HG03159 (cell line): ENCODE results near the gene VKORC1.
A peak's percentile ranks its signal among the peaks of the same experiment; 100 is the strongest.
"Not testable (repeated sequence)": the region's sequence is repeated elsewhere in the genome, so short reads cannot be mapped to it uniquely, and the experiment has no call there.

Source experiments
- ATAC-seq: cut with Tn5 transposase; IDR thresholded peaks from one replicate; pipeline ENCODE4 v1.9.1; 2021; ENCODE audit warnings: mild to moderate bottlenecking, moderate library complexity; ENCODE audit not compliant: unreplicated experiment

VKORC1 gene

GRCh38 chr16:31108035-31108793 lies 13.6 kb upstream of the VKORC1 start, which contains the start of gene BCKDK:
TSS of gene BCKDK (plus strand) at chr16:31108386. CDS start at chr16:31109224, 838 bp downstream.
- ATAC-seq, result peak; percentile 66

DNA sequence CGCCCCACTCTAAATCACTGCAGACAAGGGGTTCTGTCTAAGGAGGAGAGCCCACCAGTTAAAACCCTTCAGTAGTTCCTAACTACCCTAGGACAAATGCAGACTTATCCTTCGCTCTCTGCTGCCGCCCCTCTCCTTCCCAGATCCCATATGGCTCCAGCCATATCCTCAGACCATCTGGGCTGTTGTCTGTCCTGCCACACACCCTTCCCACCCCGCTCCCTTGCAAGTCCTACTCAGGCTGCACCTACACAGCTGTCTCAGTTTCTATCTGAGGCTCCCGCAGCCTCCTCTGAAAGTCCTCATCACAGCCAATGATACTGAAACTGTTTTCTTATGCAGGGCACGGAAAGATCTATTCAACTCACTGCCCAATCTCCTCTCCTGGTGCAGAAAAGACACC lies 12.9 kb upstream of the VKORC1 start:
- peak; percentile 43 for ATAC-seq

DNA sequence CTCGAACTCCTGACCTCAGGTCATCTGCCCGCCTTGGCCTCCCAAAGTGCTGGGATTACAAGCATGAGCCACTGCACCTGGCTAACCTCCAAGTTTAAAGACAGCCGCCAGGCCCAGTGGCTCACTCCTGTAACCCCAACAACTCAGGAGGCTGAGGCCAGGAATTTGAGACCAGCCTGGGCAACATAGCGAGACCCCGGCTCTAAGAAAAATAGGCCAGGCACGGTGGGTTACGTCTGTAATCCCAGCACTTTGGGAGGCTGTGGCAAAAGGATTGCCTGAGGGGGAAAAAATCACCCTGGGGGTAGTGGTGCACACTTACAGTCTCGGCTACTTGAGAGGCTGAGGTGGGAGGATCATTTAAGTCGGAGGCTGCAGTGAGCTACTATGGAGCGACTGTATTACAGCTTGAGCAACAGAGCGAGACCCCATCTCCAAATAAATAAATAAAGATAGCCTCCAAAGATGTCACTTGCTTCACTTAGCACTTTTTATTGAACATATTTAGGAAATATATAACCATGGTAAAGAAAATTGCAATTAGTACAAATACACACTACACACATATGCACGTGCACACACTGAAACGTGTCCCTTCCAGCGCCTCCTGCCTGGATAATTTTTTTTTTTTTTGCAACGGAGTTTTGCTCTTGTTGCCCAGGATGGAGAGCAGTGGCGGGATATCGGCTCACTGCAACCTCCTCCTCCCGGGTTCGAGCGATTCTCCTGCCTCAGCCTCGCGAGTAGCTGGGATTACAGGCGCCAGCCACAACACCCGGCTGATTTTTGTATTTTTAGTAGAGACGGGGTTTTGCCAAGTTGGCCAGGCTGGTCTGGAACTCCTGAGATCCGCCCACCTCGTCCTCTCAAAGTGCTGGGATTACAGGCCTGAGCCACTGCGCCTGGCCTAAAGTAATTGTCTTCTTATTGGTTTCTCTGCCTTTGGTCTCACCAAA lies 12.2 kb upstream of the VKORC1 start:
- ATAC-seq, result no peak

DNA sequence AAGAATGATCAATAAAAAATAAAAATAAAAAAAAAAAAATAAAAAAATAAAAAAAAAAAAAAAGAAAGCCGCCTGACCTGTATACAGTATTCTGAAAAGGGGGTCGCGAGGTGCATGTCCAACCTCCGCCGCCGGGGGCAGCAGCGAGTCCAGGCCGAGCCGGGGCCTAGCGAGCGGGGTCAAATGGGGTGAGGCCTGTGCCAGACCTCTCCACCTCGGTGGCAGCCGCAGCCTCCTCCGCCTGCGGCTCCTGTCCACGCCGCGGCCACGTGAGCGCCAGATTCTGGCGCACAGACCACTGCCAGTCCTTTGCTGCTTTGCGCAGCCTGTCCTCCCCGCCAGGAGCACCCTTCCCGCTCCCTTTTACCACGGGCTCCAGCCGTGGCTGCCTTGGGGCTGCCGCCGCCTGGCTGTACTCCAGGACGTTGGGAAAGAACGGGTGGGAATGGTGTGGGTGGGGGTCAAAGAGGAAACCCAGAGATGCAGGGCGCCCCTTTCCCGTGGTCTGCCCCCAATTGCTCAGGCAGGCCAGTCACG lies 11.1 kb upstream of the VKORC1 start:
- ATAC-seq, result peak; percentile 61

DNA sequence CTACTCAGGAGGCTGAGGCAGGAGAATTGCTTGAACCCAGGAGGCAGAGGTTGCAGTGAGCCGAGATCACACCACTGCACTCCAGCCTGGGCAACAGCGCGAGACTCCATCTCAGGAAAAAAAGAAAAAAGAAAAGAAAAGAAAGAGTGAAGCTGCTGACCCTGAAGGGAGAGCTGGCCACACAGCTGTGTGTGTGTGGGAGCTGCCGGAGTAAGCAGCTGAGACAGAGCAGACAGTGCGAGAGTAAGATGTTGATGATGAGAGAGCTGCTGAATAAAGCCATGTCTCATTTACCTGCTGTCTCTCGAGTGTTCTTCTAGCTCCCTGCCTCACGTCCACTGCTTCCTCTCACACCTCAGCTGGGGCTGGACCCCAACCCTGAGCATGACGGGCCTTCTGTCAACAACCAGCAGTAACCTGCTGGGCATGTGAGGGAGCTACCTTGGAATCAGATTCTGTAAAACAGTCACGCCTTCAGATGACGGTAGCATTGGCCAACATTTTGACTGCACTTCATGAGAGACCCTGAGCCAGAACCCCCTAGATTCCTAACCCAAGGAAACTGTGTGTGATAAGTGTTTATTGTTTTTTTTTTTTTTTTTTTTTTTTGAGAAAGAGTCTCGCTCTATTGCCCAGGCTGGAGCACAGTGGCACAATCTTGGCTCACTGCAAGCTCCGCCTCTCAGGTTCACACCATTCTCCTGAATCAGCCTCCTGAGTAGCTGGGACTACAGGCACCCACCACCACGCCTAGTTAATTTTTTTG lies 6.5 kb upstream of the VKORC1 start:
- ATAC-seq, result not testable (repeated sequence)

- no peak for ATAC-seq
Measured at GRCh38 chr16:31099860-31100638, 5.5 kb upstream of the VKORC1 start.

- ATAC-seq, result peak; percentile 20
Measured at GRCh38 chr16:31094088-31094423, 541 bp downstream of the VKORC1 start.

GRCh38 chr16:31093132-31093703 lies 1.4 kb downstream of the VKORC1 start:
- no peak for ATAC-seq

DNA sequence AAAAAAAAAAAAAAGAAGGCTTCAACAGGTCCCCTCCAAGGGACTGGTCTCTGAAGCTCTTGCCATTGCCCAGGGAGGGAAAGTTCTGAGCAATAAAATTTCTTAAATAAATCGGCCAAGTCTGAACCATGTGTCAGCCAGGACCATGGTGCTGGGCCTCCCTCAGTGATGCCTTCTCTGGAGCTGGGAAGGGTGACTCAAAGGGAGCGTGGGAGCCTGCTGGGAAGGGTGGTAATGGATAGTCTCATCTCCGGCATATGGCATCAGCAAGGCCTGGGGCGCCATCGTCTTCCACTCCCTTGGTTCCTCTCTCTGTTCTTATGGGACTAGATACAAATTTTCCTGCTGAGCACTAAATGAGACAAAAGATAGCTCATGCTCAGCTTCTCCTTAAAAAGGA lies 2.3 kb downstream of the VKORC1 start:
- ATAC-seq, result no peak

DNA sequence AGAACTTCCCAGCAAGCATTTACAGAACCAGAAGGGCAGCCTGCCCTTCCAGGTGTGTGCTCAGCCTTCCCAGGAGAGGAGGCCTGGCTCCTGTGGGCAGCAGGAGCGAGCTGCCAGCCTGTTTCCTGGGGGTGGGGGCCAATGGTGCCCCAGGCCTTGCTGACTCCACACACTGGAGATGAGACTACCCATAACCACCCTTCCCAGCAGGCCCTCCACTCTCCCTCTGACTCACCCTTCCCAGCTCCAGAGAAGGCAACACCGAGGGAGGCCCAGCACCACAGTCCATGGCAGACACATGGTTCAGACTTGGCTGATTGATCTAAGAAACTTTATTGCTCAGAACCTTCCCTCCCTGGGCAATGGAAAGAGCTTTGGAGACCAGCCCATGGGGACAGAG lies 4.1 kb downstream of the VKORC1 start:
- no peak for ATAC-seq

GRCh38 chr16:31089199-31089598 lies 5.4 kb downstream of the VKORC1 start:
- no peak for ATAC-seq

DNA sequence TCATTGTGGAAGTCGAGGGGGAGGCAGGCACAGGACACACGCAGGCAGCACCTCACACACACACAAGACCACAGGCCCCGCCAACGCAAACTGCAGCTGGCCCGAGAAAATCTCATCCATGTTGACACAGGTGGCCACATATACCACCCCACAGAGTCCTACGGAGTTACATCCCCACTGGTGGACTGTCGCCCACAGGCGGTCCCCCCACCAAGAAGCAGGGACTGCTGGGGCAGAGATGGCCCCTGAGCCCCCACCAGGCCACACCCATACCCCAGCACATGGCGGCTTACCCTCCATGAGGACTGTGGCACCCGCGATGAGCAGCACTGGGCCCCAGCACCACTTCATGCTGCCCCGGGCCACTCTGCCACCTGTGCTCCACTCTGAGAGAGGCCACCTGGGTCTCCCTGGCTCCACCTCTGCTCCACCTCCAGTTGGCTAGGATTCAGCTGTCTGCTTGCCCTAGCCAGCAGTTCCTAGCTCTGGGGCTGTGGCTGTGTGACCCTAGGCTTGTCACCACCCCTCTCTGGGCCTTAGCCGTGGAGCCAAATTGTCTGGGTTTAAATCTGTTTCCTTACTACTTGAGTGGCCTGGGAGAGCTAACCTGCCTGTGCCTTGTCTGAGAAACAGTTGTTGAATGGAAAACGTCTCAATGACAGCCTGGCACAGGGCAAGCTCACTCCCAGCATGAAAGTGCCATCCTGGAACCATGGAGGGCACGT lies 6.0 kb downstream of the VKORC1 start, which contains the start of gene PRSS53:
TSS of gene PRSS53 (minus strand) at position 485 of the 725 bp plus-strand sequence. CDS start at position 351, 134 bp downstream.
- no peak for ATAC-seq

DNA sequence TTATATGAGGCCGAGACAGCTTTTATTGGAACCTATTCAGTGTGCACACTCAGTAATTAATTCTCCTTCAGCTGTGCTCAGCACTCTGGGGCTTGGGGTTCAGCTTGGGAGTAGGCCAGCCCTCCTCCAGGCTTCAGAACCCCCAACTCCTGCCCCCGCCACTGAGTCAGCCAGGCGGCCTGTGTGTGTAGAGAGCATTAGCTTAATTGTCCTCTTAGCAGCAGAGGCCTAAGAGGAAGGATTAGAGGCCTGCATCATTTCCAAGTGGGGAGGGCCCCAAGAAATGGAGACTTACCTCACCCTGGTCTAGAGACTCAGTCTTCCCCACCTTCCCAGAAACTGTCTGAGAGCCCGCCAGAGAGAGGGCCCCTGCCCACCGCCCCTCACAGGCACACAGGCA lies 6.6 kb downstream of the VKORC1 start:
- no peak for ATAC-seq

- no peak for ATAC-seq
Measured at GRCh38 chr16:31087481-31087880, 7.1 kb downstream of the VKORC1 start.

DNA sequence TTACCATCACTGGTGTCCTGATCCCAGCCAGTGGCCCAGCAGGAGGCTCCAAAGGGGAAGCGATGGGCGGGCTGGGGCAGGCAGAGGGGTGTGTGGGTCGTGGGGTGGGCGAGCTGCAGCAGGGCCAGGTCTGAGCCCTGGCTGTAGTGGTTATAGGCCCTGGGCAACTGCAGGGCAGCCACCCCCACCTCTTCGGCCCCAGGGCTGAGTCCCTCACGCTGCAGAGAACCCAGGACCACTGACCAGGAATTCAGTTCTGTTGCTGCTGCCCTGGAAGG lies 8.0 kb downstream of the VKORC1 start:
- ATAC-seq, result no peak

GRCh38 chr16:31085873-31086628 lies 8.5 kb downstream of the VKORC1 start:
- ATAC-seq, result no peak

- ATAC-seq, result no peak
Measured at GRCh38 chr16:31085411-31085810, 9.2 kb downstream of the VKORC1 start.

- no peak for ATAC-seq
Measured at GRCh38 chr16:31084584-31085302, 9.9 kb downstream of the VKORC1 start.
